Stimulated activated memory B cell treated with anti-CD40 and anti-IgM and Interleukin-4, amounts not matched to agents 10 μg/mL and 1 μg/mL and 100 μg/mL, for 72 hours (primary cell): ENCODE results near the gene KCNJ11.
A peak's percentile ranks its signal among the peaks of the same experiment; 100 is the strongest.

Source experiments
- ATAC-seq: fragments of 150-1000 bp; cut with Tn5 transposase; 2 replicates; pipeline ENCODE4 v1.10.0; 2021
- H3K27ac Mint-ChIP-seq: one replicate; pipeline ENCODE4 v1.8.0; 2022; ENCODE audit warnings: mild to moderate bottlenecking, mixed read lengths
- H3K27me3 Mint-ChIP-seq: one replicate; pipeline ENCODE4 v1.8.0; 2022; ENCODE audit warnings: mixed read lengths
- H3K36me3 Mint-ChIP-seq: one replicate; pipeline ENCODE4 v1.8.0; 2022; ENCODE audit warnings: mixed read lengths
- H3K4me1 Mint-ChIP-seq: one replicate; pipeline ENCODE4 v1.8.0; 2022; ENCODE audit warnings: mixed read lengths
- H3K4me3 Mint-ChIP-seq: one replicate; pipeline ENCODE4 v1.8.0; 2022; ENCODE audit warnings: mild to moderate bottlenecking, moderate library complexity, mixed read lengths
- H3K9me3 Mint-ChIP-seq: one replicate; pipeline ENCODE4 v1.8.0; 2022; ENCODE audit warnings: mixed read lengths

The KCNJ11 gene

GRCh38 chr11:17401316-17401715 is 12.9 kb upstream of the KCNJ11 start:
- H3K4me1 Mint-ChIP-seq = peaks cover 36% of the 10 kb centered on the region
- no peaks in the 10 kb centered on the region for H3K36me3 Mint-ChIP-seq
- no peak for ATAC-seq
- peaks cover 3% of the 10 kb centered on the region for H3K9me3 Mint-ChIP-seq
- peak overlapping the region; percentile 91 for H3K27ac Mint-ChIP-seq
- H3K27me3 Mint-ChIP-seq = no peaks in the 10 kb centered on the region
- no peak overlapping the region for H3K4me3 Mint-ChIP-seq

- no peaks in the 10 kb centered on the region for H3K36me3 Mint-ChIP-seq
- H3K27ac Mint-ChIP-seq = peak overlapping the region; percentile 91
- no peaks in the 10 kb centered on the region for H3K27me3 Mint-ChIP-seq
- peak overlapping the region; percentile 24 for H3K4me3 Mint-ChIP-seq
- peak; percentile 91 for ATAC-seq
- H3K9me3 Mint-ChIP-seq = peaks cover 3% of the 10 kb centered on the region
- H3K4me1 Mint-ChIP-seq = peaks cover 25% of the 10 kb centered on the region
Measured at GRCh38 chr11:17400048-17400775, 11.8 kb upstream of the KCNJ11 start.

- Mint-ChIP-seq H3K9me3 (peaks cover 3% of the 10 kb centered on the region), H3K4me1 (peaks cover 25% of the 10 kb centered on the region), H3K27ac (peak overlapping the region; percentile 91), H3K27me3 (no peaks in the 10 kb centered on the region), H3K36me3 (no peaks in the 10 kb centered on the region), H3K4me3 (no peak overlapping the region)
- no peak for ATAC-seq
Measured at GRCh38 chr11:17399236-17399635, 10.8 kb upstream of the KCNJ11 start.

- peaks cover 25% of the 10 kb centered on the region for H3K4me1 Mint-ChIP-seq
- peak overlapping the region; percentile 91 for H3K27ac Mint-ChIP-seq
- peaks cover 3% of the 10 kb centered on the region for H3K9me3 Mint-ChIP-seq
- no peaks in the 10 kb centered on the region for H3K27me3 Mint-ChIP-seq
- H3K36me3 Mint-ChIP-seq = no peaks in the 10 kb centered on the region
- H3K4me3 Mint-ChIP-seq = no peak overlapping the region
- ATAC-seq = no peak
Measured at GRCh38 chr11:17397311-17398002, 9.0 kb upstream of the KCNJ11 start.

- ATAC-seq = no peak
- no peak overlapping the region for H3K4me3 Mint-ChIP-seq
- peak overlapping the region; percentile 91 for H3K27ac Mint-ChIP-seq
- H3K9me3 Mint-ChIP-seq = peaks cover 3% of the 10 kb centered on the region
- peaks cover 28% of the 10 kb centered on the region for H3K4me1 Mint-ChIP-seq
- H3K27me3 Mint-ChIP-seq = no peaks in the 10 kb centered on the region
- H3K36me3 Mint-ChIP-seq = no peaks in the 10 kb centered on the region
Measured at GRCh38 chr11:17396598-17397310, 8.3 kb upstream of the KCNJ11 start.

GRCh38 chr11:17395978-17396377 is 7.5 kb upstream of the KCNJ11 start:
- Mint-ChIP-seq H3K9me3 (peaks cover 3% of the 10 kb centered on the region), H3K4me3 (no peak overlapping the region), H3K27me3 (no peaks in the 10 kb centered on the region), H3K4me1 (peaks cover 30% of the 10 kb centered on the region), H3K36me3 (no peaks in the 10 kb centered on the region), H3K27ac (peak overlapping the region; percentile 91)
- no peak for ATAC-seq

GRCh38 chr11:17395554-17395961 is 7.1 kb upstream of the KCNJ11 start:
- peaks cover 3% of the 10 kb centered on the region for H3K9me3 Mint-ChIP-seq
- H3K36me3 Mint-ChIP-seq = no peaks in the 10 kb centered on the region
- peak overlapping the region; percentile 91 for H3K27ac Mint-ChIP-seq

GRCh38 chr11:17394743-17395390 is 6.4 kb upstream of the KCNJ11 start:
- H3K27ac Mint-ChIP-seq = peak overlapping the region; percentile 91
- H3K4me3 Mint-ChIP-seq = no peak overlapping the region
- H3K9me3 Mint-ChIP-seq = peaks cover 3% of the 10 kb centered on the region
- no peaks in the 10 kb centered on the region for H3K36me3 Mint-ChIP-seq
- ATAC-seq = no peak
- H3K27me3 Mint-ChIP-seq = no peaks in the 10 kb centered on the region
- peaks cover 28% of the 10 kb centered on the region for H3K4me1 Mint-ChIP-seq

More at GRCh38 chr11:17395554-17395961, 7.1 kb upstream of the KCNJ11 start:
- peaks cover 28% of the 10 kb centered on the region for H3K4me1 Mint-ChIP-seq
- no peak overlapping the region for H3K4me3 Mint-ChIP-seq
- ATAC-seq = no peak
- no peaks in the 10 kb centered on the region for H3K27me3 Mint-ChIP-seq

GRCh38 chr11:17393472-17393871 is 5.0 kb upstream of the KCNJ11 start:
- H3K27me3 Mint-ChIP-seq = no peaks in the 10 kb centered on the region
- no peak for ATAC-seq
- peak overlapping the region; percentile 28 for H3K27ac Mint-ChIP-seq
- H3K36me3 Mint-ChIP-seq = no peaks in the 10 kb centered on the region
- H3K4me3 Mint-ChIP-seq = no peak overlapping the region
- peaks cover 29% of the 10 kb centered on the region for H3K4me1 Mint-ChIP-seq
- no peaks in the 10 kb centered on the region for H3K9me3 Mint-ChIP-seq

GRCh38 chr11:17392872-17393271 is 4.4 kb upstream of the KCNJ11 start:
- Mint-ChIP-seq H3K27me3 (no peaks in the 10 kb centered on the region), H3K27ac (peak overlapping the region; percentile 28), H3K36me3 (no peaks in the 10 kb centered on the region), H3K4me1 (peaks cover 32% of the 10 kb centered on the region), H3K9me3 (no peaks in the 10 kb centered on the region), H3K4me3 (no peak overlapping the region)
- ATAC-seq = no peak

GRCh38 chr11:17391493-17392355 is 3.3 kb upstream of the KCNJ11 start:
- ATAC-seq = peak; percentile 51
- H3K4me1 Mint-ChIP-seq = peaks cover 43% of the 10 kb centered on the region
- peak overlapping the region; percentile 50 for H3K4me3 Mint-ChIP-seq
- H3K27me3 Mint-ChIP-seq = no peaks in the 10 kb centered on the region
- peaks cover 10% of the 10 kb centered on the region for H3K36me3 Mint-ChIP-seq
- no peaks in the 10 kb centered on the region for H3K9me3 Mint-ChIP-seq
- H3K27ac Mint-ChIP-seq = peak overlapping the region; percentile 46

GRCh38 chr11:17389957-17390649 is 1.6 kb upstream of the KCNJ11 start:
- Mint-ChIP-seq H3K9me3 (no peaks in the 10 kb centered on the region), H3K4me1 (peaks cover 57% of the 10 kb centered on the region), H3K36me3 (peaks cover 23% of the 10 kb centered on the region), H3K4me3 (peak overlapping the region; percentile 86), H3K27ac (peak overlapping the region; percentile 83), H3K27me3 (no peaks in the 10 kb centered on the region)
- ATAC-seq = no peak

GRCh38 chr11:17389211-17389956 is 925 bp upstream of the KCNJ11 start:
- ATAC-seq = peak; percentile 83
- H3K27ac Mint-ChIP-seq = peak overlapping the region; percentile 83

More at GRCh38 chr11:17389211-17389956, 925 bp upstream of the KCNJ11 start:
- no peaks in the 10 kb centered on the region for H3K9me3 Mint-ChIP-seq
- peaks cover 30% of the 10 kb centered on the region for H3K36me3 Mint-ChIP-seq
- no peaks in the 10 kb centered on the region for H3K27me3 Mint-ChIP-seq
- H3K4me1 Mint-ChIP-seq = peaks cover 64% of the 10 kb centered on the region
- H3K4me3 Mint-ChIP-seq = peak overlapping the region; percentile 86
